Keratinocyte (primary cell): Measurements from ENCODE around the gene FUOM.

Experiments used
- CTCF ChIP-seq, 3 experiments: IDR thresholded peaks in 1 of 3; conservative IDR thresholded peaks in 1 of 3; optimal IDR thresholded peaks in 1 of 3; 2 replicates in 2 of 3; 3 replicates in 1 of 3; pipeline versions ENCODE3 to v1.5.1; 2011; ENCODE audit warnings: low read length in 3 of 3, mild to moderate bottlenecking in 3 of 3, moderate library complexity in 2 of 3, control low read depth in 1 of 3, inconsistent platforms in 1 of 3; ENCODE audit not compliant: insufficient read depth in 2 of 3; ENCODE audit errors: extremely low read depth in 1 of 3
- EZH2 ChIP-seq: IDR thresholded peaks from one replicate; pipeline ENCODE4 v1.6.1; 2012; ENCODE audit warnings: inconsistent platforms, mild to moderate bottlenecking, low read length, moderate library complexity

GRCh38 chr10:133336577-133337369 lies 21.0 kb downstream of the FUOM start, which contains the start of gene CALY:
- TF ChIP-seq CTCF (optimal IDR thresholded peaks at IDR 0.05 in 1 of 3, IDR thresholded peaks at IDR 0.05 in 1 of 3, conservative IDR thresholded peaks at IDR 0.05 in 1 of 3; ENCODE audit: extremely low read depth in 1 of 3, insufficient read depth in 2 of 3, low read length in 3 of 3) (no peak), EZH2 (peak; percentile 79)
